ENCODE measurements around the gene NPRL2.

NPRL2 gene

DNA sequence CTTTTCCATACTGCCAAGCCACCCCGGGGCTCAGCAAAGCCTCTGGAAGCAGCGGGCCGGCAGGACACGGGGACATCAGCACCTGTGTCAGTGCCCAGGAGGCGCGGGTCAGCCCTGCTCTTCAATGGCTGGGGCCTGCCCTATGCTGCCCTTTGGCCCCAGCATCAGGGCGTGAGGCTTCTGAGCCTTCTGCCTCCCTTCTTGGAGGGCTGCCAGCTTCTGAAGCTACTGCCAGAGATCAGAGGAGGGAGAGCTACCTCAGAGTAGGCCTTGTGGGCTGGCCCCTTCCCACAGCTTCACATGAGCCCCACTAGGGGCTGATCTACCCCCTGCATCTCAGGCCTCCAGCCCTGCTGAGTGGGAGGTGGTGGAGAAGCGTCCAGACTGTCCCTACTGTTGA is 21.8 kb upstream of the NPRL2 start:
- Histone ChIP-seq H3K27me3 (ENCODE audit: control insufficient read depth in 1 of 2, insufficient read depth in 2 of 2, low read length in 2 of 2) (peaks cover 0 to 4% of the 10 kb centered on the region in 2 donors), H3K9me3 (ENCODE audit: control insufficient read depth in 2 of 2, low read length in 2 of 2) (no peaks in the 10 kb centered on the region), H3K36me3 (ENCODE audit: control insufficient read depth in 2 of 2, insufficient read depth in 2 of 2, low read length in 2 of 2) (no peaks in the 10 kb centered on the region), H3K4me3 (ENCODE audit: low read length in 2 of 2) (no peak overlapping the region), H3K27ac (ENCODE audit: low read length) (no peak overlapping the region), H3K9ac (ENCODE audit: low read length in 2 of 2) (no peak overlapping the region), H3K4me1 (ENCODE audit: control insufficient read depth, insufficient read depth, low read length) (no peaks in the 10 kb centered on the region)

DNA sequence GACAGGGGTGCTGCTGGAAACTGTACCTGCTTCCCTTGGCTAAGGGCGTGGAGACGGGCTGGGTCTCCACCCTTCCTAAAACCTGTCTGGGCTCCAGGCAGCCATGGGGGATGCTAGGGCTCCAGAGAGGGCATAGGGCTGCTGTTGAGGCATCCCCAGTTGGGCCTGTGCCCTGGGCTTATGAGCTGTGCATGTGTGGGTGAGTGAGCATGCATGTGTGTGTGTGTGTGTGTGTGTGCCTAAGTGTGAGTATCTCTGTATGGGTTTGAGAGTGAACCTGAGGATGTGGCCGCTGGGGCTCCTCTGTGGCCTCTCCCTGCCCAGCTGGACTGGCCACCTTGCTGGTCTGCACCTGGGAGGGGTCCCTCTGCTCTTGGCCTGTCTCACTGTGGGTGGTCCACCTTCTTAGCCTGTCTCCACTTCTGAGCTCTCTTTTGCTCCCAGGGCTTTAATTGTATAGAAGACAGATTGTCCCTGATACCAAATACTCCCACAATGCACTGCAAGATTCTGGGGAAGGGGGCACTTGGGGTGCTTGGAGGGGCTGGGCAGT is 20.6 kb upstream of the NPRL2 start:
- no peak overlapping the region for H3K9ac ChIP-seq (ENCODE audit: low read length in 2 of 2)
- no peaks in the 10 kb centered on the region for H3K4me1 ChIP-seq (ENCODE audit: control insufficient read depth, insufficient read depth, low read length)
- H3K4me3 ChIP-seq (ENCODE audit: low read length in 2 of 2) = no peak overlapping the region
- H3K27ac ChIP-seq (ENCODE audit: low read length) = no peak overlapping the region
- no peaks in the 10 kb centered on the region for H3K9me3 ChIP-seq (ENCODE audit: control insufficient read depth in 2 of 2, low read length in 2 of 2)
- H3K27me3 ChIP-seq (ENCODE audit: control insufficient read depth in 1 of 2, insufficient read depth in 2 of 2, low read length in 2 of 2) = peaks cover 0 to 4% of the 10 kb centered on the region in 2 donors
- no peaks in the 10 kb centered on the region for H3K36me3 ChIP-seq (ENCODE audit: control insufficient read depth in 2 of 2, insufficient read depth in 2 of 2, low read length in 2 of 2)

DNA sequence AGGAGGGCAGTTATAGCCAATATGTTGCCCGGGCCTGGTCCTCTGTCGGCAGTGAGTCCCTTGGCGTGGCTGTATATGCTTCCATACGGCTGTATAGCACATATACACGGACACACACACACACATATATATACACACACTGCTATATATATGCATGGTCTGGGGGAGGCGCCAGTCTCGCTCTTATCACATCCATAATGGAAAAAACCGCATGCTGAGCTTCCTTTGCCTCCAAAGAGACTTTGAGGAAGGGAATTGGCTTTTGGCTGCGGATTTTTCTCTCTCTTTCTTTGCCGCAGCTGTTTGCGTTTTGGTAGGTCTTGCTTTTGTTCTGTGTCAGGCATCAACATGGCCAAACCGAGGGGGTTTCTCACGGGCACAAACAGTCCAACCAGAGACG is 20.0 kb upstream of the NPRL2 start:
- Histone ChIP-seq H3K36me3 (ENCODE audit: control insufficient read depth in 2 of 2, insufficient read depth in 2 of 2, low read length in 2 of 2) (no peaks in the 10 kb centered on the region), H3K9ac (ENCODE audit: low read length in 2 of 2) (no peak overlapping the region), H3K9me3 (ENCODE audit: control insufficient read depth in 2 of 2, low read length in 2 of 2) (no peaks in the 10 kb centered on the region), H3K27me3 (ENCODE audit: control insufficient read depth in 1 of 2, insufficient read depth in 2 of 2, low read length in 2 of 2) (peaks cover 0 to 4% of the 10 kb centered on the region in 2 donors), H3K27ac (ENCODE audit: low read length) (no peak overlapping the region), H3K4me1 (ENCODE audit: control insufficient read depth, insufficient read depth, low read length) (peaks cover 3% of the 10 kb centered on the region), H3K4me3 (ENCODE audit: low read length in 2 of 2) (no peak overlapping the region)

DNA sequence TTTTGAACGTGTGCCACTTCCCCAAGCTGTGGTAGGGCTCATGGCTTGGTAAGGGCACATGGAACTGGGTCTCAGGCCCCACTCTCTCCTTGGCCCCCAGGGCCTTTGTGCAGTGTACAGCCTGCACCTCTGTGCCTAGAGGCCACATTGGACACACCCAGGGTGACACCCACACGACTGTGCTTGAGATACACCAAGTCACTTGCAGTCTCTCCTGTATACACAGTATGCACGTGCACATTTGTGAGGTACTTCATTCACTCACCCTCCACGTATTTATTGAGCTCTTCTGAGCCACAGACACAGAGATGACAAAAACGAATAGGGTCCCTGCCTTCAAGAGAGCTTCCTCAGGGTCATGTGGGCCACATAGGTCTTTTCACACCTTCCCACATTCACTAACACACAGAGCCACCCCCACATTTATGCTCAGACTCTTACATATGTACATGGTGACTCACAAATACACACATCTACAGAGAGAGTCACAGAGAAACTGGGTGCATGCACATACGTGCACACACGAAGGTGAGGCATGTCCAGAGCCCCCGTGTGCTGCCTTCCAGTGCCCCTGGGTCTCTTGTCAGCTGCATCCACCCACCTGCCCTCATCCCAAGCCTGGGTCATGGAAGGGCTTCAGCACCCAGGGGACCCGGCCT is 18.6 kb upstream of the NPRL2 start:
- Histone ChIP-seq H3K27me3 (ENCODE audit: control insufficient read depth in 1 of 2, insufficient read depth in 2 of 2, low read length in 2 of 2) (peaks cover 0 to 4% of the 10 kb centered on the region in 2 donors), H3K4me1 (ENCODE audit: control insufficient read depth, insufficient read depth, low read length) (peaks cover 14% of the 10 kb centered on the region), H3K9ac (ENCODE audit: low read length in 2 of 2) (no peak overlapping the region), H3K27ac (ENCODE audit: low read length) (no peak overlapping the region), H3K4me3 (ENCODE audit: low read length in 2 of 2) (no peak overlapping the region), H3K36me3 (ENCODE audit: control insufficient read depth in 2 of 2, insufficient read depth in 2 of 2, low read length in 2 of 2) (no peaks in the 10 kb centered on the region), H3K9me3 (ENCODE audit: control insufficient read depth in 2 of 2, low read length in 2 of 2) (no peaks in the 10 kb centered on the region)

DNA sequence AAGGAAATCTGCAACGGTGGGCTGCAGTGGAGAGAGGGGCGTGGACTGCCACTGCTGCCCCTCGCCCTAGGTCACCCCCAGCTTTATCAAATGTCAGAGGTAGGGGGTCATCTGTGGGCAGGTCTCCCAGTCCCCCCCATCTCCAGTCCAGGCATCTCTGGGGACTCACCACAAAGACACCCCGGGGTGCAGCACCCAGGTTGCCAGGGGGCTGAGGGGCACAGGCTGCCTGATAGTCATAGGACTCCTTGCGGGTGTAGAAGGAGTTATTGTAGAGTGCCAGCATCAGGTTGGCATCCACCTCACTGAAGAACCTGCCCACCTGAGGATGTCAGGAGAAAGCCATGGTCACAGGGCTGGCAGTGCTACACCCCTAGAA is 15.3 kb upstream of the NPRL2 start:
- Histone ChIP-seq H3K4me1 (ENCODE audit: control insufficient read depth, insufficient read depth, low read length) (peaks cover 14% of the 10 kb centered on the region), H3K4me3 (ENCODE audit: low read length in 2 of 2) (peak overlapping the region in 1 of 2 donors; percentile 79), H3K27ac (ENCODE audit: low read length) (no peak overlapping the region), H3K36me3 (ENCODE audit: control insufficient read depth in 2 of 2, insufficient read depth in 2 of 2, low read length in 2 of 2) (no peaks in the 10 kb centered on the region), H3K27me3 (ENCODE audit: control insufficient read depth in 1 of 2, insufficient read depth in 2 of 2, low read length in 2 of 2) (peaks cover 0 to 2% of the 10 kb centered on the region in 2 donors), H3K9me3 (ENCODE audit: control insufficient read depth in 2 of 2, low read length in 2 of 2) (no peaks in the 10 kb centered on the region), H3K9ac (ENCODE audit: low read length in 2 of 2) (no peak overlapping the region)

DNA sequence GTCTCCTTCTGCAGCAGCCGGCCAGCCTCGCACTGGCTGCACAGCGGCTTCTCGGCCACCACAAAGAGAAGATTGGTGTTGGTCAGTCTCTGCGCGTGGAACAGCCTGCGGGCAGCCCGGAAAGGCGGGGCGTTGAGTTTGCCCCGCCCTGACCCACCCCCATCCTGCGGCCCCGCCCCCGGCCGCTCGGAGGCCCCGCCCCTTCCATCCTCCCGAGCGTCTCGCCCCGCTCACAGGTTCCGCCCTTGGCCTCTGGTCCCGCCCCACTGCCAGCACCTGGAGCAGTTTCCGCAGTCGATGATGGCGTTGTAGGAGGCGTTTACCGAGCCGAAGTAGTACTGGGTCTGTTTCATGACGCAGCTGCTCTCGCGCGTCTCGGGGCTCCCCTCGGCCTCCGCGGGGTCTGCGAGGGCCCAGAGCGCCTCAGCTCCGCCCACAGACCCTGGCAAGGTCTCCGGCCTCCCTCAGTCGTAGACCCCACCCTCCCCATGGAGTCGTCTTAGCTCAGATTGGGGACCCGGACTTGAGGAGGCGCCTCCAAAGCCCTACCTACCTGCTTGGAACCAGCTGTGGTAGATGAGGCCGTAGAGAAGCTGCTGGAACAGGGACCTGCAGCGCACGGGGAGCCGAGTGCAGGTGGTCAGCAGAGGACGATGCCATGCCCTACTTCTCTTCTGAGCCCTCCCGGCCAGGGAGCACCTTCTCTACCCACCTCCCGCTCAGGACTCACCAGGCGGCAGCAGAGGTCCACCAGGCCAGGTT is 14.7 kb upstream of the NPRL2 start:
- H3K4me3 ChIP-seq (ENCODE audit: low read length in 2 of 2) = peak overlapping the region; percentile 69 to 79
- peak overlapping the region; percentile 51 to 60 for H3K9ac ChIP-seq (ENCODE audit: low read length in 2 of 2)
- H3K27me3 ChIP-seq (ENCODE audit: control insufficient read depth in 1 of 2, insufficient read depth in 2 of 2, low read length in 2 of 2) = peaks cover 0 to 2% of the 10 kb centered on the region in 2 donors
- H3K4me1 ChIP-seq (ENCODE audit: control insufficient read depth, insufficient read depth, low read length) = peaks cover 14% of the 10 kb centered on the region
- no peaks in the 10 kb centered on the region for H3K9me3 ChIP-seq (ENCODE audit: control insufficient read depth in 2 of 2, low read length in 2 of 2)
- H3K27ac ChIP-seq (ENCODE audit: low read length) = no peak overlapping the region
- H3K36me3 ChIP-seq (ENCODE audit: control insufficient read depth in 2 of 2, insufficient read depth in 2 of 2, low read length in 2 of 2) = no peaks in the 10 kb centered on the region

DNA sequence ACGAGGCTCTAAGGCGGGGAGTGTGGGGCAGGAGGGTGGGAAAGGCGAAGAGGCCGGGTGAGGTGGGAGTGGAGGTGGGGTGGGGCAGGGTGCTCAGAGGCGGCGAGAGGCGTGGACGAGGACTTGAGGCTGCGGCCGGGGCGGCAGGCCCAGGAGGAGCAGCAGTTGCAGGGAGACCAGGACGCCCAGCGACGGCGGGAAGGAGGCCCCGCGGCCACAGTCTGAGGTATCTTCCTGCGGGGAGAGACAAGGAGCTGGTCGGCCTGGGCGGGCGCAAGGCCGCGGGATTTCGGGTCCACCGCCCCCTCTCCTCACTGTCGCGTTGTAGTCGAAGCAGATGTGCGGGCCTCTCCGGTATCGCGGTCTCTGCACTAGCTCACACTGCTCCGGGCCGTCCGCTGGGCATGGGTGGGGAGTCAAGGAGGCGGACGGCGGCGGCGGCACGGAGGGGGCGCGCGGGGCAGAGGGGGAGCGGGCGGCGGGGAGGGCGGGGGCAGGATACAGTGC is 14.1 kb upstream of the NPRL2 start:
- H3K27me3 ChIP-seq (ENCODE audit: control insufficient read depth in 1 of 2, insufficient read depth in 2 of 2, low read length in 2 of 2) = peaks cover 0 to 2% of the 10 kb centered on the region in 2 donors
- H3K9me3 ChIP-seq (ENCODE audit: control insufficient read depth in 2 of 2, low read length in 2 of 2) = no peaks in the 10 kb centered on the region
- H3K4me3 ChIP-seq (ENCODE audit: low read length in 2 of 2) = peak overlapping the region; percentile 51 to 79
- H3K9ac ChIP-seq (ENCODE audit: low read length in 2 of 2) = peak overlapping the region; percentile 31 to 58
- H3K4me1 ChIP-seq (ENCODE audit: control insufficient read depth, insufficient read depth, low read length) = peaks cover 17% of the 10 kb centered on the region
- no peaks in the 10 kb centered on the region for H3K36me3 ChIP-seq (ENCODE audit: control insufficient read depth in 2 of 2, insufficient read depth in 2 of 2, low read length in 2 of 2)
- no peak overlapping the region for H3K27ac ChIP-seq (ENCODE audit: low read length)

DNA sequence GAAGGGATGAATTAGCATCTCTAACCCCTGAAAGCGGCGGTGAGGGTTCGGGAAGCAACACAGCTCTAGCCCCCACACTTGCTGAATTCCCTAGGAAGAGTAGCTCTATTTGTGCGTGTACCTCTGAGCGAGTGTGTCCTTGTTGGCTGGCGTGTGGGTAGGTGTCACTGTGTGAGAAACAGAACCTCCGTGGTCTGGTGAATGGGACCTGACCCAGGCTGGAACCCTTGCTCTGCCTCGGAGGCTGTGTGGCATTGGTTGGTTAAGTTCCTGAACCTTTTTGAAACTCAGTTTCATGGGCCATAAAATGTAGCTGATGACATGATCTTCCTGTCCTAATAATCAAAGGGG is 9.2 kb upstream of the NPRL2 start:
- H3K4me1 ChIP-seq (ENCODE audit: control insufficient read depth, insufficient read depth, low read length) = peaks cover 56% of the 10 kb centered on the region
- no peaks in the 10 kb centered on the region for H3K27me3 ChIP-seq (ENCODE audit: control insufficient read depth in 1 of 2, insufficient read depth in 2 of 2, low read length in 2 of 2)
- peak overlapping the region in 1 of 2 donors; percentile 97 for H3K4me3 ChIP-seq (ENCODE audit: low read length in 2 of 2)
- peaks cover 3 to 17% of the 10 kb centered on the region in 2 donors for H3K36me3 ChIP-seq (ENCODE audit: control insufficient read depth in 2 of 2, insufficient read depth in 2 of 2, low read length in 2 of 2)
- H3K9me3 ChIP-seq (ENCODE audit: control insufficient read depth in 2 of 2, low read length in 2 of 2) = no peaks in the 10 kb centered on the region
- H3K27ac ChIP-seq (ENCODE audit: low read length) = peak overlapping the region; percentile 86
- H3K9ac ChIP-seq (ENCODE audit: low read length in 2 of 2) = no peak overlapping the region

DNA sequence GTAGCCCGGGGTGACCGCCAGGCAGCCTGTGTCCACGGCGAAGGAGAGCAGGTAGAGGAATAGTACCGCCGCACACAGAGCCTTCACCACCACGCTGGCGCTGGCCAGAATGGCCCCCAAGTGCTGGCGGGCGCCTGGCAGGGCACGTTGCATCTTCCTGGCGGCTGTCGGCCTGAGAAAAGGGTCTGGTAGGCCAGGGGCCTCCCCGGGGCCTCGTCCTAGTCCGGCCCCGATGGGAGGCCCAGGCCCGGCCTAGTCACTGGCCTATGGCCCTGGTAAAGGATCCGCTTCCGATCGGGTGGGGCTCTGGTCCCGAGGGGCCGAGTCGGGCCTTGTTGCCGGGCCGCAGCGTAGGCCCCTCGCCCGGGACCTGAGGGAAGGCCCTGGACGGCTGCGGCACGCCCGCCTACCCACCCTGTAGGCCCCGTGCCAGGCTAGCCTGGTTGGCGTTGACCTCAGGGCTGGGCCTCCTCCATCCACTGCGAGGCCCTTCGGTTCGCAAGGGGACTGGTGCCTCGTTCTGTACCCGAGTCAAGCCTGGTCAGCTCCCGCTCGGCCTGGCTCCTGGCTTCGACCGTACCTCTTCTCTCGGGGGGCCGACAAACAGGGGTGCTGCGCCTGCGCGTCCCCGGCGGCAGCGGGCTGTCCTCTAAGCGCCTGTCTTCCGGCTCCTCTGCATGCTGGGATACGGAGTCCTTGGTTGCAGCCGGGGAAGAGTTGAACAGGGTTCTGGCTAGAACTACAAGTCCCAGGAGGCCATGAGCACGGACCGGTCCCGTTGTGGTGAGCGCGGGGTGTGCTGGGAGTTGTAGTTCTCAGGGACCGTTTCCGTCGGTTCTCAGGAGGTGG is 8.6 kb upstream of the NPRL2 start, which contains the start of gene TMEM115:
Gene TMEM115 (minus strand): TSS at position 611 of the 849 bp plus-strand sequence. CDS start 458 bp downstream, at position 153.
- peak within 1 kb of the TSS; percentile 86 for H3K27ac ChIP-seq (ENCODE audit: low read length)
- H3K9ac ChIP-seq (ENCODE audit: low read length in 2 of 2) = peak within 1 kb of the TSS; percentile 81 to 98
- peak within 1 kb of the TSS; percentile 77 to 97 for H3K4me3 ChIP-seq (ENCODE audit: low read length in 2 of 2)
- H3K36me3 ChIP-seq (ENCODE audit: control insufficient read depth in 2 of 2, insufficient read depth in 2 of 2, low read length in 2 of 2) = peaks cover 3 to 22% of the 10 kb centered on the region in 2 donors
- peaks cover 50% of the 10 kb centered on the region for H3K4me1 ChIP-seq (ENCODE audit: control insufficient read depth, insufficient read depth, low read length)
- no peaks in the 10 kb centered on the region for H3K27me3 ChIP-seq (ENCODE audit: control insufficient read depth in 1 of 2, insufficient read depth in 2 of 2, low read length in 2 of 2)
- H3K9me3 ChIP-seq (ENCODE audit: control insufficient read depth in 2 of 2, low read length in 2 of 2) = no peaks in the 10 kb centered on the region

DNA sequence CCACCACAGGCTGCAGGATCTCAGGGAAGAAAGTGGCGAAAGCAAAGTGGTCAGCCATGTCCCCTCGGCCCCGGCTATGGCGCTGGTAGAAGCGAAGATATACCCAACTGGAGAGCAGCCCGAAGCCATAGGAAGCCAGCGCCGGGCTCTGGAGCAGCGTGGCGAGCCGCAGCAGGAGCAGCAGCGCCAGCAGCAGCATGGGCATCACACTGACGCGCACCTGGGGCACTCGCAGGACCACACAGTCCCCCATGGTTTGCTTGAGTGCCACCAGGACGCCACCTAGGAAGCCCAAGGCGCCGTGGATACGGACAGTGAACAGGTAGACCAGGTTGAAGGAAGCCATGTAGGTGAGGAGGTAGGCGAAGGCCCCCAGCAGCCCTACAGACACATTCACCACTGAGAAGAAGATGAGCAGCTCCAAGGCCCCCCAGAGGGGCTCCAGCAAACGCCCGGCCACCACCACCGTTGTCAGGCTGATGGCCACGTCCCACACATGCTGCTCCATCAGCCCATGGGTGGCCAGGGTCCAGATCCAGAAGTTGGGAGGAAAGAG is 7.9 kb upstream of the NPRL2 start:
- Histone ChIP-seq H3K9ac (ENCODE audit: low read length in 2 of 2) (peak overlapping the region; percentile 81 to 98), H3K27ac (ENCODE audit: low read length) (peak overlapping the region; percentile 86), H3K9me3 (ENCODE audit: control insufficient read depth in 2 of 2, low read length in 2 of 2) (no peaks in the 10 kb centered on the region), H3K4me3 (ENCODE audit: low read length in 2 of 2) (peak overlapping the region; percentile 77 to 97), H3K4me1 (ENCODE audit: control insufficient read depth, insufficient read depth, low read length) (peaks cover 49% of the 10 kb centered on the region), H3K27me3 (ENCODE audit: control insufficient read depth in 1 of 2, insufficient read depth in 2 of 2, low read length in 2 of 2) (no peaks in the 10 kb centered on the region), H3K36me3 (ENCODE audit: control insufficient read depth in 2 of 2, insufficient read depth in 2 of 2, low read length in 2 of 2) (peaks cover 7 to 28% of the 10 kb centered on the region in 2 donors)

All from stomach smooth muscle (tissue), 2 donors.